Kidney (tissue), 14 donors: ENCODE measurements around the gene SENP2. TPM values are rescaled to one million over a fixed set of nuclear protein-coding genes. Genes with fewer than 3 reads are reported as not detected.

Experiments
- DNase-seq, 5 donors: peaks; one replicate each; pipeline ENCODE4 v3.0.0-alpha.2; 2013 to 2020
- FAIRE-seq: peaks from 2 replicates; lab custom pipeline; 2012; peaks lifted over from hg19 to GRCh38; lab: Jason Lieb, UNC
- H3K27ac ChIP-seq, 2 donors: one replicate each; pipeline ENCODE4 v1.7.0; 2013; ENCODE audit warnings: low read depth in 2 of 2, low read length in 2 of 2, inconsistent platforms in 1 of 2
- H3K27me3 ChIP-seq: one replicate; pipeline ENCODE4 v1.7.1; 2013; ENCODE audit warnings: low read length, inconsistent platforms; ENCODE audit not compliant: control insufficient read depth, insufficient read depth
- H3K36me3 ChIP-seq, 3 donors: one replicate each; pipeline versions ENCODE4 v1.7.0 to v1.7.1; 2013; ENCODE audit warnings: low read length in 3 of 3, control low read depth in 1 of 3, inconsistent platforms in 1 of 3; ENCODE audit not compliant: insufficient read depth in 3 of 3, control insufficient read depth in 2 of 3
- H3K4me1 ChIP-seq, 3 donors: one replicate each; pipeline versions ENCODE4 v1.7.0 to v1.7.1; 2013; ENCODE audit warnings: low read length in 3 of 3, inconsistent platforms in 1 of 3, low read depth in 1 of 3; ENCODE audit not compliant: control insufficient read depth in 2 of 3, insufficient read depth in 2 of 3
- H3K4me3 ChIP-seq, 3 donors: one replicate each; pipeline versions ENCODE4 v1.7.0 to v1.8.1; 2013; ENCODE audit warnings: low read length in 3 of 3, control low read depth in 1 of 3, inconsistent platforms in 1 of 3
- H3K9ac ChIP-seq, 3 donors: one replicate each; pipeline versions ENCODE4 v1.7.0 to v1.7.1; 2013; ENCODE audit warnings: low read length in 3 of 3, control low read depth in 1 of 3, inconsistent platforms in 1 of 3
- H3K9me3 ChIP-seq, 3 donors: one replicate each; pipeline versions ENCODE4 v1.7.0 to v1.7.1; 2013; ENCODE audit warnings: low read length in 3 of 3, control low read depth in 1 of 3, inconsistent platforms in 1 of 3; ENCODE audit not compliant: control insufficient read depth in 2 of 3, insufficient read depth in 1 of 3
- CTCF ChIP-seq: IDR thresholded peaks from 3 replicates; pipeline ENCODE4 v1.5.1; 2012; ENCODE audit warnings: mild to moderate bottlenecking, moderate library complexity, borderline replicate concordance; ENCODE audit not compliant: insufficient read depth; ENCODE audit errors: extremely low read depth
- intact Hi-C: fragments of 100-400 bp; cut with DNase I; formaldehyde crosslinking; loops from one replicate; pipeline ENCODE4 v1.11.1; 2022
- polyA plus RNA-seq: library from polyadenylated mRNA; stranded (reverse); fragments of 350-450 nt; fragmentation: Illumina TruSeq; extraction: RNeasy Lipid Tissue Mini Kit (QIAGEN cat#74804); gene quantifications from one replicate; pipeline ENCODE4 v1.2.3, GENCODE V29; 2014; ENCODE audit warnings: low read depth, low replicate concordance; ENCODE audit not compliant: insufficient read depth
- total RNA-seq: library from RNA; stranded (reverse); fragmentation: NEBNext Ultra II Directional; extraction: Animal tissue kit (Norgen Biotek cat#: 25700); gene quantifications from one replicate; pipeline ENCODE4 v1.2.1, GENCODE V29; 2021
- donor health status: control.
- donor health status: control.
- donor health status: control.
- donor health status: control.
- donor health status: control.
- donor health status: DM: yes; HTN: yes; CAD: no.
- donor health status: Normal renal cell carcinoma (clear cell type).

Gene SENP2
- total and polyA plus RNA-seq, 2 donors from 2014 or later: 10.8 to 29.6 TPM

- intact Hi-C loops: no loop called here
- FAIRE-seq: no peak
- peaks cover 0 to 2% (median 0%) of the 10 kb centered on the region in 3 donors for H3K4me1 ChIP-seq
These were observed 45.4 kb upstream of the SENP2 start for GRCh38 chr3:185540695-185541094.

GRCh38 chr3:185549122-185549521 is 37.0 kb upstream of the SENP2 start:
- Histone ChIP-seq H3K27ac (no peak overlapping the region), H3K4me1 (peaks cover 0 to 3% (median 0%) of the 10 kb centered on the region in 3 donors), H3K27me3 (no peaks in the 10 kb centered on the region), H3K36me3 (no peaks in the 10 kb centered on the region), H3K9me3 (no peaks in the 10 kb centered on the region), H3K9ac (no peak overlapping the region), H3K4me3 (no peak overlapping the region)
- FAIRE-seq (no peak), DNase-seq (no peak)
- intact Hi-C loops: no loop called here
- TF ChIP-seq CTCF: no peak

More at GRCh38 chr3:185540695-185541094, 45.4 kb upstream of the SENP2 start:
- H3K27me3 ChIP-seq: no peaks in the 10 kb centered on the region
- H3K27ac ChIP-seq: no peak overlapping the region
- DNase-seq: no peak
- no peaks in the 10 kb centered on the region for H3K9me3 ChIP-seq
- no peak overlapping the region for H3K9ac ChIP-seq
- no peak for TF ChIP-seq CTCF
- no peak overlapping the region for H3K4me3 ChIP-seq
- H3K36me3 ChIP-seq: no peaks in the 10 kb centered on the region

- DNase-seq: no peak
- peak overlapping the region in 1 of 3 donors; percentile 4 for H3K4me3 ChIP-seq
These were observed 36.4 kb upstream of the SENP2 start for GRCh38 chr3:185549651-185550111.

More at GRCh38 chr3:185549651-185550111, 36.4 kb upstream of the SENP2 start:
- no peak for FAIRE-seq
- H3K9ac ChIP-seq: no peak overlapping the region
- H3K9me3 ChIP-seq: no peaks in the 10 kb centered on the region
- intact Hi-C loops: no loop called here
- peak overlapping the region in 1 of 2 donors; percentile 69 for H3K27ac ChIP-seq
- no peaks in the 10 kb centered on the region for H3K27me3 ChIP-seq
- no peak for TF ChIP-seq CTCF
- H3K36me3 ChIP-seq: no peaks in the 10 kb centered on the region
- peaks cover 0 to 3% (median 0%) of the 10 kb centered on the region in 3 donors for H3K4me1 ChIP-seq
